ENCODE data around the gene TTLL11. TPM values are rescaled to one million over a fixed set of nuclear protein-coding genes. Genes with fewer than 3 reads are reported as not detected.

TTLL11 gene
- total and polyA plus RNA-seq, 4 donors, result 3.6 to 7.8 (median 5.9) TPM

DNA sequence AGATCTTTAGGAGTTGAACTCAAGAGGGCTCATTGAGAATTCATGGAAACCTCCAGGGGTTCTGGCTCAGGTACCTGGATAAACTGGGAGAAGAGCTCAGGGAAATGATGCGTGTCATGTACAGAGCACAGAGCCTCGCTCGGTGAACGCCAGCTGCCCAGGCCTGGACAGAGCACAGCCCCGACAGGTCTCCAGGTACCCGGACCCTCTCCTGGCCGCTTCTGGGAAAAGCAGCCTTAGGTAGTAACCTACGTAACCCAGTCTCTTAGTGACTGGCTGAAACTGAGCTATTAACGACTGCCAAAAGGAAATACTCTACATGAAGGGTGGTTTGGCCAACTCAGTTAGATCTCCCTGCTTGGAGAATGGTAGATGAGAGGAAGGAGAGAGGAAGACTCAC lies 157.4 kb downstream of the TTLL11 start:
- TF ChIP-seq, protein P1, sequence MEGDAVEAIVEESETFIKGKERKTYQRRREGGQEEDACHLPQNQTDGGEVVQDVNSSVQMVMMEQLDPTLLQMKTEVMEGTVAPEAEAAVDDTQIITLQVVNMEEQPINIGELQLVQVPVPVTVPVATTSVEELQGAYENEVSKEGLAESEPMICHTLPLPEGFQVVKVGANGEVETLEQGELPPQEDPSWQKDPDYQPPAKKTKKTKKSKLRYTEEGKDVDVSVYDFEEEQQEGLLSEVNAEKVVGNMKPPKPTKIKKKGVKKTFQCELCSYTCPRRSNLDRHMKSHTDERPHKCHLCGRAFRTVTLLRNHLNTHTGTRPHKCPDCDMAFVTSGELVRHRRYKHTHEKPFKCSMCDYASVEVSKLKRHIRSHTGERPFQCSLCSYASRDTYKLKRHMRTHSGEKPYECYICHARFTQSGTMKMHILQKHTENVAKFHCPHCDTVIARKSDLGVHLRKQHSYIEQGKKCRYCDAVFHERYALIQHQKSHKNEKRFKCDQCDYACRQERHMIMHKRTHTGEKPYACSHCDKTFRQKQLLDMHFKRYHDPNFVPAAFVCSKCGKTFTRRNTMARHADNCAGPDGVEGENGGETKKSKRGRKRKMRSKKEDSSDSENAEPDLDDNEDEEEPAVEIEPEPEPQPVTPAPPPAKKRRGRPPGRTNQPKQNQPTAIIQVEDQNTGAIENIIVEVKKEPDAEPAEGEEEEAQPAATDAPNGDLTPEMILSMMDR (IDR thresholded peaks at IDR 0.05; ENCODE audit: control extremely low read depth, extremely low read depth), result no peak
- H3K4me1 ChIP-seq (ENCODE audit: control insufficient read depth in 5 of 5, insufficient read depth in 5 of 5, low read length in 5 of 5), result no peaks in the 10 kb centered on the region
- no peak for DNase-seq
- no peak for ATAC-seq (ENCODE audit: insufficient read depth, low FRiP score)
- no peak overlapping the region for H3K9ac ChIP-seq (ENCODE audit: insufficient read depth in 1 of 2, low read length in 2 of 2)
- no peak overlapping the region for H3K27ac ChIP-seq (ENCODE audit: low read depth in 1 of 2, low read length in 1 of 2)
- no peaks in the 10 kb centered on the region for H3K27me3 ChIP-seq (ENCODE audit: control insufficient read depth in 3 of 3, insufficient read depth in 3 of 3, low read length in 2 of 3)
- H3K9me3 ChIP-seq (ENCODE audit: control insufficient read depth in 4 of 4, insufficient read depth in 3 of 4, low read length in 3 of 4), result no peaks in the 10 kb centered on the region
- H3K36me3 ChIP-seq (ENCODE audit: control insufficient read depth in 4 of 4, insufficient read depth in 4 of 4, low read length in 4 of 4), result no peaks in the 10 kb centered on the region
- 94% methylated on average over 9 of the region's 9 CpGs for WGBS, 2 donors
- H3K4me3 ChIP-seq, result no peak overlapping the region

DNA sequence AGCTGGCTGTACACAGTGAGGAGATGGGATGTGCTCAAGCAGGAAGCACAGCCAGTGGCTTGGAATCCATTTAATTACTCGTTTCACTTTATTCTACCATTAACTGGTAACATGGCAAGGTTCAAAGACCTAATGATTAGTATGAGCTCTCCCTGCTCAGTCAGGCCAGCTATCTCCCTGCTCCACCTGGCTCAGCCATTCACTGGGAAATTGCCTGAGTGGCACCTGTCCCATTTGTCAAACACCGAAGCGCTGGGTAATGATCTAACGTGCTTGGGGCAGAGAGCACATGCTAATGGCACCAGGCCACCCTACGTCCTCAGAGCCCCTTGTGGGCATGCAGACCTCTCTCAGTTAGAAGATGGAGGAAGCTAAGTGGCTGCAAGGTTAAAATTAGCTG lies 162.2 kb downstream of the TTLL11 start:
- no peaks in the 10 kb centered on the region for H3K36me3 ChIP-seq (ENCODE audit: control insufficient read depth in 4 of 4, insufficient read depth in 4 of 4, low read length in 4 of 4)
- H3K9me3 ChIP-seq (ENCODE audit: control insufficient read depth in 4 of 4, insufficient read depth in 3 of 4, low read length in 3 of 4), result no peaks in the 10 kb centered on the region
- ATAC-seq (ENCODE audit: insufficient read depth, low FRiP score) (no peak), DNase-seq (no peak)
- TF ChIP-seq, protein P1 (IDR thresholded peaks at IDR 0.05; ENCODE audit: control extremely low read depth, extremely low read depth), result no peak
- no peak overlapping the region for H3K27ac ChIP-seq (ENCODE audit: low read depth in 1 of 2, low read length in 1 of 2)
- no peak overlapping the region for H3K9ac ChIP-seq (ENCODE audit: insufficient read depth in 1 of 2, low read length in 2 of 2)
- H3K27me3 ChIP-seq (ENCODE audit: control insufficient read depth in 3 of 3, insufficient read depth in 3 of 3, low read length in 2 of 3), result no peaks in the 10 kb centered on the region
- no peaks in the 10 kb centered on the region for H3K4me1 ChIP-seq (ENCODE audit: control insufficient read depth in 5 of 5, insufficient read depth in 5 of 5, low read length in 5 of 5)
- 89 to 91% methylated on average over 5 of the region's 5 CpGs for WGBS, 2 donors
- no peak overlapping the region for H3K4me3 ChIP-seq

DNA sequence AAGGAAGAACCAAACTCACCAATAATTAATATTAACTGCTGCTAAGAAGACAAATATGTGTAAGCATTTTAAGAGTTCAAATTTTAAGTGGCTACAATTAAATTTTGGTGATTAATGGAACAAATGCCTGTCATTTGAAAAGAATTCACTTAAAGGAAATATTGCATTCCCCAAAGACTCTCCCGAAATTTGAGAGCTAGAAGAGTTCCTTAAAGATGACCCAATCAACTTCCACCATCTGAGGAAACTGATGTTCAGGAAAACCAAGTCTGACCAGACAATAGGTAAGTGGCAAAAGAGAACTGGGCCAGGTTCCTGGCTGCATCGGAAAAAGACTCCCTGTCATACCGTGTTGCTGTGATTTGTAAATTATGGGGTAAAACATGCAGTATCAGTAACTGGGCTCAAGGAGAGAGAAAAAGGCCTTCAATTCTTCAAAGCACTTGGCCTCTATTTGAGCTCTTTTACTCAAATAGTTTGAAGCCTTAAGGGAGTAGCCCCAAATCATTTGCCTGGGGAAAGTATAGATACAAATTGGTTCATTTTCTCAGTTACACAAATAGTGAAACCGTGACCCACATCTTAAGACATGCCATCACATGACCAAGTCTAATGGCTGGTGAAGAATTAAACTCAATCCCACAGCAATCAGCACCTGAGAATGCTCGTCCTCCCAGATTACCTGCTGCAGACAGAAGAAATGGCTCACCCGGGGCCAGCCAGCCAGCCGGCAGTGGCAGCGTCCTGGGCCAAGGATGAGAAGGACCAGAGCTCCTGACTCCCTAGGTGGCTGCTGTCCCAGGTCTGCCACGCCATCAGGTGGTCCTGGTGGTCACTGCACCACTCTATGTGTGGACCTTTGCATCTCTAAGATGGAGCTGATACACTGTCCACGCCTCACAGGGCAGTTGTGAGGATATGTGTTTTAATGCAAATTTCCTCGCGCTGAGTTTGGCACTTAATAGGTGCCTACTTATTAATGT lies 162.9 kb downstream of the TTLL11 start:
- Histone ChIP-seq H3K36me3 (ENCODE audit: control insufficient read depth in 4 of 4, insufficient read depth in 4 of 4, low read length in 4 of 4) (no peaks in the 10 kb centered on the region), H3K9ac (ENCODE audit: insufficient read depth in 1 of 2, low read length in 2 of 2) (no peak overlapping the region), H3K27ac (ENCODE audit: low read depth in 1 of 2, low read length in 1 of 2) (no peak overlapping the region), H3K4me3 (no peak overlapping the region), H3K27me3 (ENCODE audit: control insufficient read depth in 3 of 3, insufficient read depth in 3 of 3, low read length in 2 of 3) (no peaks in the 10 kb centered on the region), H3K4me1 (ENCODE audit: control insufficient read depth in 5 of 5, insufficient read depth in 5 of 5, low read length in 5 of 5) (no peaks in the 10 kb centered on the region), H3K9me3 (ENCODE audit: control insufficient read depth in 4 of 4, insufficient read depth in 3 of 4, low read length in 3 of 4) (no peaks in the 10 kb centered on the region)
- TF ChIP-seq, protein P1 (IDR thresholded peaks at IDR 0.05; ENCODE audit: control extremely low read depth, extremely low read depth), result no peak
- no peak for ATAC-seq (ENCODE audit: insufficient read depth, low FRiP score)
- WGBS, 2 donors, result 82 to 85% methylated on average over 12 of the region's 12 CpGs
- DNase-seq, result no peak
